Omental fat pad (tissue), 4 donors: ENCODE data around the gene GPC1. TPM values are rescaled to one million over a fixed set of nuclear protein-coding genes. Genes with fewer than 3 reads are reported as not detected.

Experiments
- ATAC-seq: fragments of 150-250 bp; one replicate; pipeline ENCODE4 v1.9.1; 2016; ENCODE audit warnings: mild to moderate bottlenecking, moderate library complexity; ENCODE audit not compliant: low FRiP score
- DNase-seq: peaks from one replicate; pipeline ENCODE4 v3.0.0-alpha.2; 2019; ENCODE audit warnings: low spot score
- total RNA-seq, 4 donors: library from RNA; depleted of rRNA; stranded (reverse); fragments of >200 nt; gene quantifications; one replicate each; pipeline ENCODE4 v1.1.0, GENCODE V29; 2016
- TF ChIP-seq, protein P1 (sequence below), 3 donors: fragments of 450-650 bp; IDR thresholded peaks; one replicate each; pipeline ENCODE4 v1.5.1; 2016 to 2017; ENCODE audit warnings: antibody characterized with exemption in 3 of 3, mild to moderate bottlenecking in 3 of 3, moderate library complexity in 2 of 3

GPC1 gene
- total RNA-seq, 4 donors from 2014 or later, result 33.6 to 91.4 (median 39.5) TPM

DNA sequence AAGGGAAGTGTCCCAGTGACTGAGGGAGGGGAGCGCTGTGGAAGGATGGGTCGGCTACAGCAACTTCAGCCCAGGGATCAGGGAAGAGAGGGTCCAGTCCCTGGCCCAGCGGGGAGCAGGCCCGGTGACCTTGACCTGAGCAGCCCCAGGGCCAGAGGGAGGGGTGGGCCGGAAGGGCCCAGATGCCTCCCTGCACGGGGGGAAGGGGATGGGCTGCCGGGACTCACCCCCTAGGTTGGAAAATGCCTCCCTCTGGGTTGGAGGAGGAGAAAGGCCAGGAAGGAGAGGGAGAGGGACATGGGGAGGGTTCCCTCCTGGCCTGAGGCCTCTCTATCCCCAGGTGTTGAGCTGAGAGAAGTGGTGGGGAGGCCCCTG, 19.8 kb downstream of the GPC1 start:
- no peak for ATAC-seq
- no peak for DNase-seq

DNA sequence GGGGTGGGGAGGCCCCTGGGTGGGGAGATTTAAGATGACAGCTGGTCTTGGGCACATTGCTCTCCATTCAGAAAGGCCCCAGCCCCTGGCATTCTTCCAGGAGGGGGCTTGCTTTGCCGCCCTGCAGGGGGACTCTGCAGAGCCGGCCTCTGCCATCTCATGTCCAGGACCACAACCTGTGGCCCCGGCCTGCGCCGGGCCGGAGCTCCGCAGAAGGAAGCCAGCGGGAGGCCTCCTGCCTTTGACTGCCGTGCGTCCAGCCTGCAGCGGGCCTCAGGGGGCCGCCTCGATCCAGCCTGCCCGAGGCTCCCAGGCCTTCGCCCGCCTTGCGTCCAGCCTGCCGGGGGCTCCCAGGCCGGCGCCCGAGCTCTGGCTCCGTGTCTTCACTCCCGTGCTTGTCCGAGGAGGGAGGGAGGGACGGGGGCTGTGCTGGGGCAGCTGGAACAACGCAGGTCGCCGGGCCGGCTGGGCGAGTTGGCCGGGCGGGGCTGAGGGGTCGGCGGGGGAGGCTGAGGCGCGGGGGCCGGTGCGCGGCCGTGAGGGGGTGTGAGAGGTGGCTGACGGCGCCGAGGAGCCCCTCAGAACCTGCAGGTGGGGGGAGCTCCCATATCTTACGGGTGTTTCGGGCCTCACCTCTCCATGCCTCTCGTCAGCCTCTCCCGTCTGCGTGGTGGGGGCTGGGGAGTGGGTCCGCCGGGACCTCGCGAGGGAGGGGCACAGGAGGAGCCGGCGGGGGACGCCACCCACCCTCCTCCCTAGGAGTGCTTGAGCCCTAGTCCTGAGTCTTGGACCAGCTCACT, 20.4 kb downstream of the GPC1 start:
- no peak for ATAC-seq
- no peak for DNase-seq
- TF ChIP-seq, protein P1, sequence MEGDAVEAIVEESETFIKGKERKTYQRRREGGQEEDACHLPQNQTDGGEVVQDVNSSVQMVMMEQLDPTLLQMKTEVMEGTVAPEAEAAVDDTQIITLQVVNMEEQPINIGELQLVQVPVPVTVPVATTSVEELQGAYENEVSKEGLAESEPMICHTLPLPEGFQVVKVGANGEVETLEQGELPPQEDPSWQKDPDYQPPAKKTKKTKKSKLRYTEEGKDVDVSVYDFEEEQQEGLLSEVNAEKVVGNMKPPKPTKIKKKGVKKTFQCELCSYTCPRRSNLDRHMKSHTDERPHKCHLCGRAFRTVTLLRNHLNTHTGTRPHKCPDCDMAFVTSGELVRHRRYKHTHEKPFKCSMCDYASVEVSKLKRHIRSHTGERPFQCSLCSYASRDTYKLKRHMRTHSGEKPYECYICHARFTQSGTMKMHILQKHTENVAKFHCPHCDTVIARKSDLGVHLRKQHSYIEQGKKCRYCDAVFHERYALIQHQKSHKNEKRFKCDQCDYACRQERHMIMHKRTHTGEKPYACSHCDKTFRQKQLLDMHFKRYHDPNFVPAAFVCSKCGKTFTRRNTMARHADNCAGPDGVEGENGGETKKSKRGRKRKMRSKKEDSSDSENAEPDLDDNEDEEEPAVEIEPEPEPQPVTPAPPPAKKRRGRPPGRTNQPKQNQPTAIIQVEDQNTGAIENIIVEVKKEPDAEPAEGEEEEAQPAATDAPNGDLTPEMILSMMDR (IDR thresholded peaks at IDR 0.05), result no peak

More for the DNA sequence above, 19.8 kb downstream of the GPC1 start:
- TF ChIP-seq, protein P1 (IDR thresholded peaks at IDR 0.05), result no peak

DNA sequence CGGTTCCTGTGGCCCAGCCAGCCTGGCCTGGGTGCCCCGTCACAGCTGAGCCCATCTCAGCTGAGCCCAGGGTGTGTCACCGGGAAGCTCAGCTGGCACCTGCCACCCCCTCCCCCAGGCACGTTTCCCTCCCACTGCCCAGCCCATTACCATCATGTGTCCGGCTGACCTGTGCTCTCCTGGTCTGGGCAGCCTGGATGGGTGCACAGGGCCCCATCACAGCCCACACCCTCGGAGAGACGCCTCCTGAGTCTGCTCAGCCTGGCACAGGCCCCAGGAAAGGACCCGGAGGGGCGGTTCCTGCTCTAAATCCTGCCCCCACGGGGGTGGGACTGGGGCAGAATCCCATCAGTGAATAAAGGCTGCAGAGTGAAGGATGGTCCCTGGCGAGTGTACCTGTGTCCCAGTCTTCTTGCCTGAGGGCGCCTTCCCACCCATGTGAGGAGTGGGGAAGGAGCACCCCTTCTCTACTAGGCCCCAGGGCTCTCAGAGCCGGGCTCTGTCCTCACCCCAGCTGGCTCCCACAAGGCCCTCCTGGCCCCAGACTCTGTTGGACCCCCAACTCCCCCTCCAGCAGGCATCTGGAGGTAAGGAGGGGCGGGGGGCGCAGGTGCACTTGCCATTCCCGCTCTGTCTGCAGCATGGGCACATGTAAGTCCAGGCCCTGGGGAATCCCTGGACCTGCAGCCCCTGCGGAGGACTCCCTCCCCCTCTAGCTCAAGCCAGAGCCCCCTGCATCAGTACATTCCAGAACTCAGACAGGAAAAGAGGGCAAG, 21.2 kb downstream of the GPC1 start:
- TF ChIP-seq, protein P1 (IDR thresholded peaks at IDR 0.05), result no peak
- ATAC-seq, result no peak
- DNase-seq, result no peak

DNA sequence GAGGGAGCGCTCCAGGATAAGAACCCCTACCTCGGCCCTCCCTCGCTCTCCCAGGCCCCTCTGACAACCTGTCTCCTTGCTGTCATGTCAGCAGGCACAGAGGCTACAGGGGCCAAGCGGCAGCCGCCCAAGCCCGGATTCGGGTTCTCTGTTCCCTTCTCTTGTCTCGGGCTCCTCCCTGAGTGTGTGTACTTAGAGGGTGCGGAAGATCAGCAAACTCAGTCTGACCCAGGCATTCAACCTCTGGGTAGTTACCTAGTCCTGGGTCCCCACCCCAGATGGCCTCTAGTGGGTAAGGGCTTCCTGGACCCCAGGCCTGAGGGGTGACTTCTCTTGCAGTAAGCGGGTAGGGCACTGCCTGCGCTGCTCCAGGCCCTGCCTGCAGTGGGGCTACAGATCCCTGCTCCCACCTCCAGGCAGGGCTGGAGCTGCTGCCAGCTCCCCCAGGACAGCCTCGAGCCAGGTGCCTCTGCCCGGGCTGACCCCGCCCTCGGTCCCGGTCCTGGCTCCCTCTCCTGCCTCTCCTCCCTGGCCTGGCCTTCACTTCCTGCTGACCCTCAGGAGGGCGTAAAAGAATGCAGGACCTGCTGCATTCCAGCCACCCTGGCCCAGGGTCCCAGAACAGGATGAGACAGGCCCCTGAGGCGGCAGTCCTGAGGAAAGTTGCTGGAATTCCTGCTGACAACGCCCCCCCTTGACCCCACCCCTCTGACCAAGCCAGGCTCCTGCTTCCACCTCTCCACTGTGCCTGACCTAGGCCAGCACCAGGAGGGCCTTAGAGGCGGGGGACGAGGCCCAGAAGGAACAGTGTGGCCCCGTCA, 22.0 kb downstream of the GPC1 start:
- TF ChIP-seq, protein P1 (IDR thresholded peaks at IDR 0.05), result no peak
- ATAC-seq (no peak), DNase-seq (no peak)

DNA sequence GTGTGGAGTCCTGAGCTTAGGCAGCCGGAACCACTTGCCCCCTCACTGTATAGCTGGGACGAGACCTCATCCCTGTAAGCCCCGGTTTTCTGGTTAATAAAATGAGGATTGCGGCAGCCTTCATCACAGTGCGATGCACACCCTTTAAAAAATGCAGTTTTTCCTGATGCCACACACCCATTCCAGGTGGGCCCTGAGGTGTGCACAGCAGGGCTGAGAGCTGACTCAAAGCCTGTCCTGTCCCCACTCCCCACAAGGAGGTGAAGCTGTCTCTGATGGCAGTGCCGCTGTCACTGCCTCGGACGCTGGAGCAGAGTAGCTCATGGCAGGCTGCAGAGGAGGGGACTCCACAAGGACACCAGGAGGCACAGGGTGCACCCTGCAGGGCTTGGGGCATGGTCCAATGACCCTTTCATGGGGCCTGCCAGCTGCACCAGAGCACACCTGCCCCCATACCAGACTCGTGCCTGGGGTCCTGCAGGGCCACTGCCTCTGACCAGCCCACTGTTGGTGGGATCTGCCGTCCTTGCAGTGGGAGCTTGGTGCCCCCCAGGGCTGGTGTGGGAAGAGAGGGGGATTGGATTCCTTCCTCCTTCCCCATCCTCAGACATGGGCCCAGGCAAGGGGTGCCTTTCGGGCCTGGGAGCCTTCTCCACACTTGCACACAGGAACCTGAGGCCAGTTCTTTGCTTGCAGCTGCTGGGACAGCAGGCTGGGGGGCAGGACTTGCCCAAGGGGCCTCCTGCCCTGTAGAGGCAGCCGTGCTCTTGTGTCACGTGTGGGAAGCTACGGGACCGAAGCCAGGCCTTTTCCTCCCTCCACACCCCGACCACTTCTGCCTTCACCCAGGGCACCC, 22.8 kb downstream of the GPC1 start:
- DNase-seq (no peak), ATAC-seq (no peak)
- TF ChIP-seq, protein P1 (IDR thresholded peaks at IDR 0.05), result no peak

DNA sequence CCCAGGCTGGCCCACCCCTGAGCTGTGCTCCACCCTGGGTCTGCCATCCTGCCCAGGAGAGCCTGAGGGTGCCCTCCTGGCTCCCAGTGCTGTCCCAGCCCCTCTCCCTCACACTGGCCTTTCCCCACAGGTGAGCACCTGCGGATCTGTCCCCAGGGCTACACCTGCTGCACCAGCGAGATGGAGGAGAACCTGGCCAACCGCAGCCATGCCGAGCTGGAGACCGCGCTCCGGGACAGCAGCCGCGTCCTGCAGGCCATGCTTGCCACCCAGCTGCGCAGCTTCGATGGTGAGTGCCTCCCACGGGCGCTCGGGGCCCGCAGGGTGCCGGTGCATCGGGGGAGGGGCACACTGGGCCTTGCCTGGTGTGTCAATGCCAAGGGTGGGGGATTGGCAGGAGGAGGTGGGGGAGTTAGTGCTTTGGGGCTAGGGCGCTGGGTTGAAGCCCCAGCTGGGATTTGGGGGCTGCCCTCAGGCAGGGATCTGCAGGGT, 23.5 kb downstream of the GPC1 start:
- DNase-seq, result no peak
- TF ChIP-seq, protein P1 (IDR thresholded peaks at IDR 0.05), result no peak
- ATAC-seq, result no peak
